ENCODE measurements around the gene CCDC86. TPM values are rescaled to one million over a fixed set of nuclear protein-coding genes. Genes with fewer than 3 reads are reported as not detected.

CCDC86 gene
- total and polyA plus RNA-seq, 3 donors from 2014 or later, result 60.7 to 134 (median 64.7) TPM

DNA sequence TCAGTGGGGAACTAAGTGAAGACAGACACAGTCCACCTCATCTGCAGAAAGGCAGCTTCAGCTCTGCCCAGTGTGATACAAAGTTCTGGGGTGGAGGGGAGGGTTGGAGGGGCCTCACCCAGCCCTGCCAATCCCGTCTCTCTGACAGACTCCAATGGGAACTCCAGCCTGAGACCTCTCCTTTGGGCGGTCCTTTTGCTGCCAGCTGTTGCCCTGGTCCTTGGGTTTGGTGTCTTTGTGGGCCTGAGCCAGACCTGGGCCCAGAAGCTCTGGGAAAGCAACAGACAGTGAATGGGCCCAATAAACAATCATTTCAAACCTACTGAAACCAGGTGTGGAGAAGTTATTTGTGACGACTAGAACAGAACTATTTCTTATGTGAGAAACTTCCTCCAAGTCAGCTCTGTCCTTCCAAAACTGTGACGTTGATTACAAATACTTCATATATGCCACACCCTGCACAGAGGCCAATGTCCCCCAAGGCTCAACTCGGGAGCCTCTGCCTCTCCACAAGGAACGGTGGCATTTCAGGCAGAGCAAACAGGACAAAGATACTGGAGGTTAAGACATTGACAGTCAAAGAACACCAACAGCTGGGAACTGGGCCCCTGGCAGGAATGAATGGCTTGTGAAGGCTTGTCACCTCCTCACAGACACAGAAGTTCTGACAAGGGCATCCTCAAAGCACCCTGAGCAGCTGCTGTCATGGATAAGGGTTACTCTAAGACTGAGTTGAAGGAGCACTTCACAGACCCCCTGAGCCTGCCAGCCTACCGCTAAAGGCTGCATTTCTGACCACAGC, 33.7 kb downstream of the CCDC86 start:
- peak overlapping the region in 1 of 2 donors; percentile 88 for H3K27ac ChIP-seq
- H3K4me3 ChIP-seq, result no peak overlapping the region
- TF ChIP-seq, protein P1, sequence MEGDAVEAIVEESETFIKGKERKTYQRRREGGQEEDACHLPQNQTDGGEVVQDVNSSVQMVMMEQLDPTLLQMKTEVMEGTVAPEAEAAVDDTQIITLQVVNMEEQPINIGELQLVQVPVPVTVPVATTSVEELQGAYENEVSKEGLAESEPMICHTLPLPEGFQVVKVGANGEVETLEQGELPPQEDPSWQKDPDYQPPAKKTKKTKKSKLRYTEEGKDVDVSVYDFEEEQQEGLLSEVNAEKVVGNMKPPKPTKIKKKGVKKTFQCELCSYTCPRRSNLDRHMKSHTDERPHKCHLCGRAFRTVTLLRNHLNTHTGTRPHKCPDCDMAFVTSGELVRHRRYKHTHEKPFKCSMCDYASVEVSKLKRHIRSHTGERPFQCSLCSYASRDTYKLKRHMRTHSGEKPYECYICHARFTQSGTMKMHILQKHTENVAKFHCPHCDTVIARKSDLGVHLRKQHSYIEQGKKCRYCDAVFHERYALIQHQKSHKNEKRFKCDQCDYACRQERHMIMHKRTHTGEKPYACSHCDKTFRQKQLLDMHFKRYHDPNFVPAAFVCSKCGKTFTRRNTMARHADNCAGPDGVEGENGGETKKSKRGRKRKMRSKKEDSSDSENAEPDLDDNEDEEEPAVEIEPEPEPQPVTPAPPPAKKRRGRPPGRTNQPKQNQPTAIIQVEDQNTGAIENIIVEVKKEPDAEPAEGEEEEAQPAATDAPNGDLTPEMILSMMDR (IDR thresholded peaks at IDR 0.05), result no peak
- TF ChIP-seq POLR2A (IDR thresholded peaks at IDR 0.05), result no peak
- no peaks in the 10 kb centered on the region for H3K27me3 ChIP-seq
- intact Hi-C loops (cut with DNase I; ENCODE audit: low total_unique reads), result no loop called here
- 90 to 93% methylated on average over 7 of the region's 7 CpGs for WGBS, 2 donors
- no peaks in the 10 kb centered on the region for H3K36me3 ChIP-seq (ENCODE audit: low read depth, missing control alignments)
- no peaks in the 10 kb centered on the region for H3K9me3 ChIP-seq
- DNase-seq, result no peak
- H3K4me1 ChIP-seq, result peaks cover 32% of the 10 kb centered on the region

DNA sequence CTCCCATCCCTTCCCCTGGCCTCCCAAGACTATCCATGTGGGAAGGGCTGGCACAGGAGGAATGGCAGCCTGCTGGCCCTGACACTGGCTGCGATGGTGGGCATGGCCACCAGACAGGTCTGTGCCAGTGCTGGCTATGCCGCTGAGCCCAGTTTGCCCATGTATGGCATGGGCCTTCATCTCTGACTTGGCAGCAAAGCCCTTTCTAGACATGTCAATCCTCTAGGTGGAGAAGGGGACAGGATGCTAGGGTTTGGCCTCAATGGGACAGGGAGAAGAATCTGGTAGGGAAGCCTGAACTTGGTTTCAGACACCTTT, 34.2 kb downstream of the CCDC86 start:
- Histone ChIP-seq H3K4me3 (no peak overlapping the region), H3K4me1 (peaks cover 28% of the 10 kb centered on the region), H3K36me3 (ENCODE audit: low read depth, missing control alignments) (no peaks in the 10 kb centered on the region), H3K27me3 (no peaks in the 10 kb centered on the region), H3K9me3 (no peaks in the 10 kb centered on the region), H3K27ac (peak overlapping the region in 1 of 2 donors; percentile 88)
- TF ChIP-seq, protein P1 (IDR thresholded peaks at IDR 0.05), result no peak
- TF ChIP-seq POLR2A (IDR thresholded peaks at IDR 0.05), result no peak
- 100% methylated on average over 2 of the region's 2 CpGs for WGBS, 2 donors
- intact Hi-C loops (cut with DNase I; ENCODE audit: low total_unique reads), result no loop called here
- DNase-seq, result no peak

DNA sequence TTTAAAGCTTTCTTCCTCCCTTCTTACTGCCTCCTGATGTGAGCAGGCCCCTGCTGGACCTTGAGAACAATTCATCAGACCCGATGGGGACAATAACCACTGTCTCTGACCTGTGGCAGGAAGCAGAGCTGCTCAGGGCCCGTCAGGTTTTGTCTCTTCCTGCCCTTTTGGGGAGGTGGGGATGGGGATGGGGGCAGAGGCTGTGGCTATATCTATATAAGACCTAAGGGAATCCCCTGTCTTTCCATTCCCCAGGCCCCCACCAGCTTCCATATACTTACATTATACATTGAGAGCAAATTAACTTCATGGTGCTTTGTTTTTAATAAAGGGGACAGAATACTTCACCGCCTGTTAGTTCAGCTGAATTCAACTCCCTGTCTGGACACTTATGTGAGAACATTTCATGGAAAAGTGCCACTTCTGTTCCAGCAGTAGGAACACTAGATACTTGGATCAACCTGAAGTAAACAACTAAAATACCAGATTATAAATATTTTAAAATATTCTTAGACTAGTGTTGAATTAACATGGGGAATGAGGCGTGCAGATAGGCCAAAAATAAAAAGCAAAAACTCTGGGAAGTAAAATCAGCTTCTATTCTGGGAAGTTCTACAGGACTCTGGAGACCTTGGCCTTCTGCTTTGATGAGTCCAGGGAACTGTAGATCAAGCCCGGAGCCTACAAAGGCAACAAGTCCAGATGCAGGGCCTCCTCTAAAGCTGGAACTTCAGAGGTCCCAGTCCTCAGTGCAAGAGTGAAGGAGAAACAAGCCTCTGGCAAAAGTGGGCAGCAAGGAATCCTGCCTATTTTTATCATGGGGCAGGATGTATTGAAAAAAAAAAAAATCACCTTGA, 36.6 kb downstream of the CCDC86 start:
- peaks cover 27% of the 10 kb centered on the region for H3K4me1 ChIP-seq
- H3K36me3 ChIP-seq (ENCODE audit: low read depth, missing control alignments), result no peaks in the 10 kb centered on the region
- intact Hi-C loops (cut with DNase I; ENCODE audit: low total_unique reads), result no loop called here
- no peaks in the 10 kb centered on the region for H3K27me3 ChIP-seq
- TF ChIP-seq, protein P1 (IDR thresholded peaks at IDR 0.05), result no peak
- TF ChIP-seq POLR2A (IDR thresholded peaks at IDR 0.05), result no peak
- 49 to 51% methylated on average over 5 of the region's 5 CpGs for WGBS, 2 donors
- DNase-seq, result peak; percentile 68
- no peak overlapping the region for H3K4me3 ChIP-seq
- H3K27ac ChIP-seq, result peak overlapping the region; percentile 82 to 88
- no peaks in the 10 kb centered on the region for H3K9me3 ChIP-seq

DNA sequence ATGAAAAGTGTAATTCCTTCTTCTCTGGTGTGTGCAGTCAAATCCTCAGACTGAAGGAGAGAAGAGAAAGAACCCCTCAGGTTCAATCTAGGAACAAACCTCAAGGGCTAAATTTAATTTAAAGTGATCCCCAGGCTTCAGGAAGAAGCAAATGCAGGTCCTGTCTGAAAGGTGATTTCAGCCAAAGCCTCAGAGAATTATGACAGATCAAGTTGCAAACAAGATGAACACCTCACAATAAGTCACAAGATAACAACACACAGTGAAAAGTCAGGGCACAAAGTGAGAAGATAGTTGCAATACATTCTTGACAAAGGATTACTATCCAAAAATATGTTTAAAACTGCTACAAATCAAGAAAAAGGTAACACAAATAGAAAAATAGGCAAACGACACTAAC, 37.2 kb downstream of the CCDC86 start:
- 45 to 59% methylated on average over 1 of the region's 1 CpG for whole genome bisulfite sequencing, 2 donors
- H3K36me3 ChIP-seq (ENCODE audit: low read depth, missing control alignments), result no peaks in the 10 kb centered on the region
- TF ChIP-seq, protein P1 (IDR thresholded peaks at IDR 0.05), result no peak
- TF ChIP-seq POLR2A (IDR thresholded peaks at IDR 0.05), result no peak
- H3K27ac ChIP-seq, result peak overlapping the region; percentile 35 to 69
- intact Hi-C loops (cut with DNase I; ENCODE audit: low total_unique reads), result no loop called here
- no peak overlapping the region for H3K4me3 ChIP-seq
- no peaks in the 10 kb centered on the region for H3K9me3 ChIP-seq
- DNase-seq, result no peak
- peaks cover 27% of the 10 kb centered on the region for H3K4me1 ChIP-seq
- H3K27me3 ChIP-seq, result no peaks in the 10 kb centered on the region
